GM12874 (cell line): Measurements from ENCODE around the gene PRKCA.

ENCODE experiments used
- TF ChIP-seq, protein P1 (sequence below): IDR thresholded peaks from 2 replicates; pipeline ENCODE4 v1.5.1; 2011; ENCODE audit warnings: low read depth, mild to moderate bottlenecking, control low read depth, low read length, moderate library complexity; ENCODE audit not compliant: insufficient read depth

Gene PRKCA

DNA sequence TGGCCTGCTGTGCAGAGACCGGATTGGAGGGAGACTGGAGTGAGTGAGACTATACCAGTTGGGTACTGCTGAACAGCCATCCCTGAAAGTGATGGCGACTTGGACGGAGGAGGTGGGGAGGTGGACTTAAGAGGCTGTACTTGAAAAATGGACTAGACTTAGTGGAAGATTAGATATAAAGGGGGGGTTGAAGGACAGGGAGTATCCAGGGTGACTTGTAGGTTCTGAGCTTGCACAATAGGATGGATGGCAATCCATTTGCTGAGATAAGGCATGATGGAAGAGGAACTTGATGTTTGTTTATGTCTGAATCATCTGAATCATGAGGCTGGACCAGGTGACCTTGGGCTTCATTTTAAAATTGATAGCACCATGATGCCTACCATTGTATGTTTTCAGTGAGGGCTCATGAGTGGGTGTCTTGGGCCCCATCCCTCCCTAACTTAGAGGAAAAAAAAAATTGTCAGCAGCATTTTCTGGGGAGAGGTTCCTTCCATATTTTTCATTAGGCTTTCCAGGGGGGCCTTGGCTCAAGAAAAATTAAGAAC lies 41.2 kb downstream of the PRKCA start:
- TF ChIP-seq, protein P1, sequence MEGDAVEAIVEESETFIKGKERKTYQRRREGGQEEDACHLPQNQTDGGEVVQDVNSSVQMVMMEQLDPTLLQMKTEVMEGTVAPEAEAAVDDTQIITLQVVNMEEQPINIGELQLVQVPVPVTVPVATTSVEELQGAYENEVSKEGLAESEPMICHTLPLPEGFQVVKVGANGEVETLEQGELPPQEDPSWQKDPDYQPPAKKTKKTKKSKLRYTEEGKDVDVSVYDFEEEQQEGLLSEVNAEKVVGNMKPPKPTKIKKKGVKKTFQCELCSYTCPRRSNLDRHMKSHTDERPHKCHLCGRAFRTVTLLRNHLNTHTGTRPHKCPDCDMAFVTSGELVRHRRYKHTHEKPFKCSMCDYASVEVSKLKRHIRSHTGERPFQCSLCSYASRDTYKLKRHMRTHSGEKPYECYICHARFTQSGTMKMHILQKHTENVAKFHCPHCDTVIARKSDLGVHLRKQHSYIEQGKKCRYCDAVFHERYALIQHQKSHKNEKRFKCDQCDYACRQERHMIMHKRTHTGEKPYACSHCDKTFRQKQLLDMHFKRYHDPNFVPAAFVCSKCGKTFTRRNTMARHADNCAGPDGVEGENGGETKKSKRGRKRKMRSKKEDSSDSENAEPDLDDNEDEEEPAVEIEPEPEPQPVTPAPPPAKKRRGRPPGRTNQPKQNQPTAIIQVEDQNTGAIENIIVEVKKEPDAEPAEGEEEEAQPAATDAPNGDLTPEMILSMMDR = no peak

DNA sequence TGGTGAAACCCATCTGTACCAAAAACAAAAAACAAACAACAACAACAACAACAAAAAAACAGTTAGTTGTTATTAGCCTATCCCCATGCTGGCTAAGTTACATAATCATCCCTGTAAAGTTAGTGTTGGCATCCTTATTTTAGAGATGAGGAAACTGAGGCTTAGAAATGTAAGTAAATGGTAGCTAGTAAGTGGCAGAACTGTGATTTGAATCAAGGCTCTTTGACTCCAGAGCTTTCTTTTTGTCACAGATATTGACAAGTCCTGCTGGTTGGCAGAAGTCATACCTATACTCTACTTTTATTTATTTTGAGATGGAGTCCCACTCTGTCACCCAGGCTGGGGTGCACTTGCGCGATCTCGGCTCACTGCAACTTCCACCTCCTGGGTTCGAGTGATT lies 42.1 kb downstream of the PRKCA start:
- TF ChIP-seq, protein P1 = no peak

DNA sequence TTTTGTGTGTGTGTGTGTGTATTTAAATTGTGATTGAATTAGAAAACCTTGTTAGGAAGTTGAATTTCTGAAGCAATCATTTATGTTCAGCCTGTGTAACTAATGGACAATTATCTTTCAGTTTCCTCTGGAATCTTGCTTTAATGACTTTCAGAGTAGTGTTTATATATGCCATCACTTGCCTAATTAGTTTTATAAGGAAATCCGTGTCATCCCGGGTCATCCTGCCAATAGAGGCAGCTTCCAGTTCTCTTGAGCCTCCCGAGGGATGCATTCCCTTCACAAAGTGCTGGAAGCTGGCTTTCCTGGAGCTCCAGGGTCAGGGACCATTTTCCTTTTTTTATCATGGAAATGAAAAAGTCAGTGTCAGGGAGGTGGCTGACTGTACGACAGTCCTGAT lies 42.9 kb downstream of the PRKCA start:
- TF ChIP-seq, protein P1 = no peak

DNA sequence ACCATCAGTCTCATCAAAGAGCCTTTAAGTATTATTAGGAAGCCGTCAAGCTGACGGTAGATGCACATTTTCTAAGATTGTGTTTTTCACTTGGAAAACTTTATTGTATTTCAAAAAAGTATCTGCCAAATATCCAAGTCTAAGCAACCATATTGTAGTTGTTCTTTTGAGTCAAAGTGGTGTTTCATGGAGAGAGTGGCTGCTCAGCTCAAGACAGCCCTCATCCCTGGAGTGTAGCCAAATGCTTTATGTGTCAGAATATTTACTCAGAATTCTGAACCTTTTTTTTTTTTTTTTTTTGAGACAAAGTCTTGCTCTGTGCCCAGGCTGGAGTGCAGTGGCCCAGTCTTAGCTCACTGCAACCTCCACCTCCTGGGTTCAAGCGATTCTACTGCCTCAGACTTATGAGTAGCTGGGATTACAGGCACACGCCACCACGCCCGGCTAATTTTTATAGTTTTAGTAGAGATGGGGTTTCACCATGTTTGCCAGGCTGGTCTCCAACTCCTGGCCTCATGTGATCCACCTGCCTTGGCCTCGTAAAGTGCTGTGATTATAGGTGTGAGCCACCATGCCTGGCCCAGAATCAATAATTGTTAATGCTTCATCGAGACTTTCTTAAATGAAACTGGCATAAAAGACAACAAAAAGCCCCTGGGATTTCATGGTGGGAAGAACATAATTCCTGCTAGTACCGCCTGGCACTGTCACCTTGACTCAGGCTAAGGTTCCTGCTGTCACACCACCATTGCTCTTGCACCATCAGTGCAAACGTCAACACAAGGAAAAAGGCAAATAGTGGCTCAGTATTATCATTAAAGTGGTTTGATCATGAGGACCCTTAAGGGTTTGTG lies 45.5 kb downstream of the PRKCA start:
- TF ChIP-seq, protein P1 = no peak

DNA sequence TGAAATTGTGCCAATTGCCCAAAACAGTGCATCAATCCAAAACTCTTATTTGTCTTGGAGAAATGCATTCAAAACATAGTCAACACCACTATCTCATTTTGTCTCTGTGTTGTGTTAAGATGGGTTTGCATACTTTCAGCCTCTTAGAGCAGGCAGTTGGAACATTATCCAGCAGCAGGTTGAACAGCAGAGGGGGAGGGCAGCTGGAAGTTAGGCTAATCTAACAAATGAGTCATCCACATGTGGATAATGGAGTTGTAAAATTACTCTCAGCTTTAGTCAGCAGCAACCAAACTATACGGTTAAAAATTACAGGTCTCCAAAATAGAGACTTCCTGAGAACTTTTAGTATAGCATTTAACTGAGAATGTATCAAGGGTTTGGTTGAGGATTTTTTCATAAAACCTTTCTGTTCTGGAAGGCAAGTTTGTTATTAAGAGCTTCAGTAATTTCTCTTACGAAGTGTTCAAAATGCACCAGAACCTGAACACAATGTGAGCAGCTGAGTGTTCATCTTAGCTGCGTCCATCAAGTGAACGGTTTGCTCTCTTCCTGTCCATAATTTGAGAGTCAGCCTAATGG lies 46.3 kb downstream of the PRKCA start:
- TF ChIP-seq, protein P1 = no peak

DNA sequence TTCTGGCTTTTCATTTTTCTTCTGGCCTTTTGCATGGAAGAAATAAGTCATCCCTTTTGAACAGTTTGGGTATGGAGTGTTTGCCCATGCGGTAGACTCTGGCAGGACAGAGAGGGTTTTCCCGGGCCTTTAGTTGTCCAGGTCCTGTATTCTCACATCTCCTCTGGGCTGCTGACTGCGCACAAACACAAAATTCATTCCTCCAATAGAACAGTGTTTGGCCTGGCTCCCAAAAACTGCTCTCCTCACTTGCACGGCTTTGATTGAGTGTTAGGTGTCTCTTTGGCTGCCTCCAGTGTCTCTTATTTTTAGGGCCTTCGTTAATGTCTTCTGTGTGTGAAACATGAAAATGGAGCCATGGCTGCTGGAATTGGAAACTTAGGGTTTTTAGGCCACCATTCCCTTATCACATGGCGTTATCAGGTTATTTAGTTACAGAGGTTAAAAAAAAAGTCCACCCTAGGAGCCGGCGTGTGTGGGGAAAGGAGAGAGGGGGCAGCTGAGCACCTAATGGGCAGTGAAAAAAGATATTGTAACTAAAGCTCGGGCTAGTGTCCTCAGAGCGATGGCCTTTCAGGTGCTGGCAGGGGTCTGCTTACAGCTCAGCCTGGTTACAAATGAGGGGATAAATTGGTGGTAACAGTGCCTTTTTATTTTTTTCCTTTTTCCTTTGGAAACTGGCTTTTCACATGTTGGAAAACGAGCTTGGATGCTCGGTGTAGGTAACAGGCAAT lies 47.3 kb downstream of the PRKCA start:
- TF ChIP-seq, protein P1 = no peak

DNA sequence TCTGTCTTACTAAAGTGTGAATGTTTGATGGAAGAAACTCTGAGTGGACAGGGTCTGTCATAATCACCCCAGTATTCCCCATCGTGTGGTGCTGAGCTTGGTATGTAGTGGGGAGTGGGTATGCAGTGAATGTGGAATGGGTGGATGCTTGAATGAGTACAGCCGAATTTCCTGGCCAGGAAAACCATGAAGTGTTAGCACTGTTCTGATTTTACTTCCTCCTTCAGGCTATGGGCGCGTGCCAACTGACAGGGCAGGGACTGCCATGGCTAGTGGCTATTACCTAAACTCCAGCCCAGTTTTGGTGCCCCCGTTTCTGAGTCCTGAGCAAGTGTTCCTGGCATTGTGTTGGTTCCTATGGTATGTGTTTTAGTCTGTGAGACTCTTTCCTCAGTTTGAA lies 48.6 kb downstream of the PRKCA start:
- TF ChIP-seq, protein P1 = no peak
